ENCODE measurements around the gene EGFL6.

The EGFL6 gene

GRCh38 chrX:13569479-13570260 is at the start of gene EGFL6:
EGFL6 (plus strand) TSS chrX:13569601; CDS start chrX:13569862, 261 bp downstream.
- DNase-seq (ENCODE audit: low read depth in 2 of 2, low spot score in 1 of 2), result no peak

GRCh38 chrX:13520351-13520750 is 49.0 kb upstream of the EGFL6 start:
- DNase-seq (ENCODE audit: low read depth in 2 of 2, low spot score in 1 of 2), result no peak

GRCh38 chrX:13520936-13521335 is 48.5 kb upstream of the EGFL6 start:
- no peak for DNase-seq (ENCODE audit: low read depth in 2 of 2, low spot score in 1 of 2)

- DNase-seq (ENCODE audit: low read depth in 2 of 2, low spot score in 1 of 2), result no peak
Observed at GRCh38 chrX:13522811-13523210, 46.6 kb upstream of the EGFL6 start.

- no peak for DNase-seq (ENCODE audit: low read depth in 2 of 2, low spot score in 1 of 2)
Observed at GRCh38 chrX:13533726-13534125, 35.7 kb upstream of the EGFL6 start.

GRCh38 chrX:13535376-13536165 is 33.8 kb upstream of the EGFL6 start:
- DNase-seq (ENCODE audit: low read depth in 2 of 2, low spot score in 1 of 2), result no peak

- DNase-seq (ENCODE audit: low read depth in 2 of 2, low spot score in 1 of 2), result no peak
Observed at GRCh38 chrX:13536551-13536950, 32.9 kb upstream of the EGFL6 start.

- DNase-seq (ENCODE audit: low read depth in 2 of 2, low spot score in 1 of 2), result no peak
Observed at GRCh38 chrX:13538414-13538813, 31.0 kb upstream of the EGFL6 start.

- DNase-seq (ENCODE audit: low read depth in 2 of 2, low spot score in 1 of 2), result no peak
Observed at GRCh38 chrX:13540602-13541001, 28.8 kb upstream of the EGFL6 start.

- no peak for DNase-seq (ENCODE audit: low read depth in 2 of 2, low spot score in 1 of 2)
Observed at GRCh38 chrX:13545726-13546125, 23.7 kb upstream of the EGFL6 start.

- DNase-seq (ENCODE audit: low read depth in 2 of 2, low spot score in 1 of 2), result no peak
Observed at GRCh38 chrX:13547671-13548070, 21.7 kb upstream of the EGFL6 start.

- no peak for DNase-seq (ENCODE audit: low read depth in 2 of 2, low spot score in 1 of 2)
Observed at GRCh38 chrX:13550346-13550745, 19.1 kb upstream of the EGFL6 start.

GRCh38 chrX:13551610-13552009 is 17.8 kb upstream of the EGFL6 start:
- no peak for DNase-seq (ENCODE audit: low read depth in 2 of 2, low spot score in 1 of 2)

- no peak for DNase-seq (ENCODE audit: low read depth in 2 of 2, low spot score in 1 of 2)
Observed at GRCh38 chrX:13552892-13553291, 16.5 kb upstream of the EGFL6 start.

- no peak for DNase-seq (ENCODE audit: low read depth in 2 of 2, low spot score in 1 of 2)
Observed at GRCh38 chrX:13565511-13565910, 3.9 kb upstream of the EGFL6 start.

GRCh38 chrX:13570261-13570605 is 832 bp downstream of the EGFL6 start:
- no peak for DNase-seq (ENCODE audit: low read depth in 2 of 2, low spot score in 1 of 2)

- no peak for DNase-seq (ENCODE audit: low read depth in 2 of 2, low spot score in 1 of 2)
Observed at GRCh38 chrX:13571136-13571535, 1.7 kb downstream of the EGFL6 start.

GRCh38 chrX:13574600-13574999 is 5.2 kb downstream of the EGFL6 start:
- no peak for DNase-seq (ENCODE audit: low read depth in 2 of 2, low spot score in 1 of 2)

- DNase-seq (ENCODE audit: low read depth in 2 of 2, low spot score in 1 of 2), result no peak
Observed at GRCh38 chrX:13579661-13580060, 10.3 kb downstream of the EGFL6 start.

GRCh38 chrX:13581554-13581953 is 12.2 kb downstream of the EGFL6 start:
- DNase-seq (ENCODE audit: low read depth in 2 of 2, low spot score in 1 of 2), result no peak

GRCh38 chrX:13587786-13588477 is 18.5 kb downstream of the EGFL6 start:
- no peak for DNase-seq (ENCODE audit: low read depth in 2 of 2, low spot score in 1 of 2)

GRCh38 chrX:13590207-13590606 is 20.8 kb downstream of the EGFL6 start:
- no peak for DNase-seq (ENCODE audit: low read depth in 2 of 2, low spot score in 1 of 2)

All from stimulated activated CD8-positive, alpha-beta memory T cell treated with anti-CD3 and anti-CD28 coated beads, Interleukin-4, amount 100 ng/mL, for 4 hours (primary cell).